Gastrocnemius medialis (tissue), 4 donors: Measurements from ENCODE around the gene TENM3. TPM values are rescaled to one million over a fixed set of nuclear protein-coding genes. Genes with fewer than 3 reads are reported as not detected.

Experiments used
- ATAC-seq, 2 donors: fragments of 150-250 bp; one replicate each; pipeline ENCODE4 v1.9.1; 2016
- DNase-seq, 2 donors: peaks; one replicate each; pipeline ENCODE4 v3.0.0-alpha.2; 2019
- H3K27ac ChIP-seq, 4 donors: fragments of 200-600 bp; sonication (generic); 1 replicate in 1 of 4; 2 replicates in 3 of 4; pipeline ENCODE4 v1.5.1; 2016 to 2018; ENCODE audit warnings: mild to moderate bottlenecking in 2 of 4, moderate library complexity in 1 of 4
- H3K27me3 ChIP-seq, 3 donors: fragments of 200-600 bp; sonication (generic) in 2 of 3; 1 replicate in 1 of 3; 2 replicates in 2 of 3; pipeline versions ENCODE4 v1.5.1 to v1.6.0; 2016 to 2019; ENCODE audit warnings: mild to moderate bottlenecking in 1 of 3, moderate library complexity in 1 of 3
- H3K36me3 ChIP-seq, 2 donors: fragments of 200-600 bp; sonication (generic) in 1 of 2; one replicate each; pipeline ENCODE4 v1.5.1; 2017 to 2018
- H3K4me1 ChIP-seq, 2 donors: fragments of 200-600 bp; sonication (generic) in 1 of 2; one replicate each; pipeline ENCODE4 v1.5.1; 2016 to 2017; ENCODE audit warnings: mild to moderate bottlenecking in 2 of 2
- H3K4me3 ChIP-seq, 4 donors: fragments of 200-600 bp; sonication (generic) in 3 of 4; 1 replicate in 1 of 4; 2 replicates in 3 of 4; pipeline ENCODE4 v1.5.1; 2016 to 2019; ENCODE audit warnings: mild to moderate bottlenecking in 2 of 4
- H3K9me3 ChIP-seq, 3 donors: fragments of 200-600 bp; sonication (generic) in 2 of 3; 1 replicate in 1 of 3; 2 replicates in 2 of 3; pipeline ENCODE4 v1.5.1; 2016 to 2019
- CTCF ChIP-seq, 5 experiments: fragments of 450-650 bp in 3 of 5; fragments of 200-600 bp in 2 of 5; sonication (generic) in 2 of 5; IDR thresholded peaks in 4 of 5; conservative IDR thresholded peaks in 1 of 5; 1 replicate in 4 of 5; 2 replicates in 1 of 5; pipeline ENCODE4 v1.5.1; 2016 to 2019; ENCODE audit warnings: antibody characterized with exemption in 5 of 5, mild to moderate bottlenecking in 3 of 5, moderate library complexity in 3 of 5
- POLR2A ChIP-seq, 2 donors: fragments of 450-650 bp; IDR thresholded peaks; one replicate each; pipeline ENCODE4 v1.6.1; 2017; ENCODE audit warnings: antibody characterized with exemption in 2 of 2, mild to moderate bottlenecking in 2 of 2, moderate library complexity in 2 of 2
- in situ Hi-C, 4 donors: fragments of 200-750 bp; cut with MboI; loops; one replicate each; pipeline versions ENCODE4 v1.15.0 to v1.8.0; 2017; ENCODE audit warnings: low sequenced_read_pairs in 4 of 4
- intact Hi-C: fragments of 100-400 bp; cut with DNase I; formaldehyde crosslinking; loops from one replicate; pipeline ENCODE4 v1.15.1; 2023; ENCODE audit warnings: low total_unique reads
- total RNA-seq, 4 donors: library from RNA; depleted of rRNA; stranded (reverse); fragments of >200 nt; gene quantifications; one replicate each; pipeline versions ENCODE4 v1.1.0 to v1.2.3, GENCODE V29; 2016

Gene TENM3
- total RNA-seq, 4 donors from 2014 or later: 8.3 to 16.2 (median 12.3) TPM

GRCh38 chr4:182454440-182455013 lies 211.3 kb downstream of the TENM3 start:
- no peaks in the 10 kb centered on the region for H3K27me3 ChIP-seq
- no peaks in the 10 kb centered on the region for H3K36me3 ChIP-seq
- ATAC-seq: no peak
- no peak overlapping the region for H3K27ac ChIP-seq
- in situ Hi-C loops (loop anchor here in 1 of 4 donors (25.0 kb wide), 1 partner anchor 108 kb away; no protein-coding TSS in a partner anchor), intact Hi-C loops (no loop called here)
- H3K4me3 ChIP-seq: no peak overlapping the region
- no peaks in the 10 kb centered on the region for H3K9me3 ChIP-seq
- DNase-seq: no peak
- TF ChIP-seq POLR2A (IDR thresholded peaks at IDR 0.05): no peak
- H3K4me1 ChIP-seq: peaks cover 11 to 25% of the 10 kb centered on the region in 2 donors

GRCh38 chr4:182465114-182465513 lies 221.9 kb downstream of the TENM3 start:
- H3K4me3 ChIP-seq: no peak overlapping the region
- no peak for ATAC-seq

GRCh38 chr4:182465979-182466378 lies 222.8 kb downstream of the TENM3 start:
- in situ Hi-C loops: loop anchor here in 1 of 4 donors (25.0 kb wide), 1 partner anchor 96 kb away; no protein-coding TSS in a partner anchor
- Histone ChIP-seq H3K4me1 (no peaks in the 10 kb centered on the region), H3K27me3 (no peaks in the 10 kb centered on the region), H3K36me3 (no peaks in the 10 kb centered on the region), H3K9me3 (no peaks in the 10 kb centered on the region), H3K4me3 (no peak overlapping the region), H3K27ac (no peak overlapping the region)
- ATAC-seq: no peak
- intact Hi-C loops: no loop called here
- DNase-seq: no peak
- TF ChIP-seq CTCF (IDR thresholded peaks at IDR 0.05 in 4 of 5, conservative IDR thresholded peaks at IDR 0.05 in 1 of 5): no peak
- TF ChIP-seq POLR2A (IDR thresholded peaks at IDR 0.05): no peak

More at GRCh38 chr4:182465114-182465513, 221.9 kb downstream of the TENM3 start:
- in situ Hi-C loops (loop anchor here in 1 of 4 donors (25.0 kb wide), 1 partner anchor 97 kb away; no protein-coding TSS in a partner anchor), intact Hi-C loops (no loop called here)
- Histone ChIP-seq H3K4me1 (no peaks in the 10 kb centered on the region), H3K9me3 (no peaks in the 10 kb centered on the region), H3K36me3 (no peaks in the 10 kb centered on the region), H3K27me3 (no peaks in the 10 kb centered on the region), H3K27ac (no peak overlapping the region)
- no peak for DNase-seq
- TF ChIP-seq CTCF (IDR thresholded peaks at IDR 0.05 in 4 of 5, conservative IDR thresholded peaks at IDR 0.05 in 1 of 5) (no peak), POLR2A (IDR thresholded peaks at IDR 0.05) (no peak)

GRCh38 chr4:182470215-182470614 lies 227.0 kb downstream of the TENM3 start:
- Histone ChIP-seq H3K4me3 (no peak overlapping the region), H3K4me1 (no peaks in the 10 kb centered on the region), H3K9me3 (no peaks in the 10 kb centered on the region), H3K27ac (no peak overlapping the region), H3K27me3 (no peaks in the 10 kb centered on the region), H3K36me3 (no peaks in the 10 kb centered on the region)
- no peak for DNase-seq
- no peak for ATAC-seq
- TF ChIP-seq CTCF (IDR thresholded peaks at IDR 0.05 in 4 of 5, conservative IDR thresholded peaks at IDR 0.05 in 1 of 5): no peak
- TF ChIP-seq POLR2A (IDR thresholded peaks at IDR 0.05): no peak
- intact Hi-C loops (no loop called here), in situ Hi-C loops (loop anchor here in 1 of 4 donors (25.0 kb wide), 1 partner anchor 92 kb away; no protein-coding TSS in a partner anchor)

- in situ Hi-C loops: no loop called here
- no peak for ATAC-seq
Observed at GRCh38 chr4:182475539-182475938, 232.3 kb downstream of the TENM3 start.

More at GRCh38 chr4:182475539-182475938, 232.3 kb downstream of the TENM3 start:
- DNase-seq: no peak
- H3K27me3 ChIP-seq: no peaks in the 10 kb centered on the region
- intact Hi-C loops: no loop called here
- no peak overlapping the region for H3K27ac ChIP-seq
- peaks cover 10 to 14% of the 10 kb centered on the region in 2 donors for H3K4me1 ChIP-seq
- no peaks in the 10 kb centered on the region for H3K36me3 ChIP-seq
- H3K9me3 ChIP-seq: no peaks in the 10 kb centered on the region
- TF ChIP-seq POLR2A (IDR thresholded peaks at IDR 0.05): no peak
- no peak for TF ChIP-seq CTCF (IDR thresholded peaks at IDR 0.05 in 4 of 5, conservative IDR thresholded peaks at IDR 0.05 in 1 of 5)
- H3K4me3 ChIP-seq: no peak overlapping the region
